Esophagus squamous epithelium (tissue), 5 donors: ENCODE data around the gene SPATA9. TPM values are rescaled to one million over a fixed set of nuclear protein-coding genes. Genes with fewer than 3 reads are reported as not detected.

Experiments
- DNase-seq: peaks from one replicate; lab custom pipeline; 2025; lab: John Stamatoyannopoulos, UW
- H3K27ac ChIP-seq, 4 donors: fragments of 200-600 bp; sonication (generic); one replicate each; pipeline ENCODE4 v1.5.1; 2016 to 2019; ENCODE audit warnings: mild to moderate bottlenecking in 1 of 4
- H3K27me3 ChIP-seq, 4 donors: fragments of 200-600 bp; sonication (generic); 1 replicate in 3 of 4; 2 replicates in 1 of 4; pipeline versions ENCODE4 v1.5.1 to v1.6.0; 2017 to 2021; ENCODE audit warnings: antibody characterized with exemption in 1 of 4
- H3K36me3 ChIP-seq, 3 donors: fragments of 200-600 bp; sonication (generic); one replicate each; pipeline ENCODE4 v1.5.1; 2016 to 2019
- H3K4me1 ChIP-seq, 3 donors: fragments of 200-600 bp; sonication (generic); one replicate each; pipeline ENCODE4 v1.5.1; 2017 to 2019
- H3K4me3 ChIP-seq, 4 donors: fragments of 200-600 bp; sonication (generic); 1 replicate in 3 of 4; 2 replicates in 1 of 4; pipeline ENCODE4 v1.5.1; 2016 to 2019; ENCODE audit warnings: mild to moderate bottlenecking in 2 of 4, moderate library complexity in 1 of 4
- H3K9me3 ChIP-seq, 3 donors: fragments of 200-600 bp; sonication (generic); one replicate each; pipeline ENCODE4 v1.5.1; 2016 to 2019
- CTCF ChIP-seq, 6 experiments: fragments of 450-650 bp in 4 of 6; fragments of 200-600 bp in 2 of 6; sonication (generic) in 2 of 6; IDR thresholded peaks; one replicate each; pipeline ENCODE4 v1.5.1; 2016 to 2019; ENCODE audit warnings: antibody characterized with exemption in 6 of 6, mild to moderate bottlenecking in 4 of 6, moderate library complexity in 4 of 6
- POLR2A ChIP-seq, 4 donors: fragments of 450-650 bp; IDR thresholded peaks; one replicate each; pipeline ENCODE4 v1.6.1; 2017; ENCODE audit warnings: antibody characterized with exemption in 4 of 4, mild to moderate bottlenecking in 4 of 4, moderate library complexity in 3 of 4
- WGBS, 2 donors: methylation state at CpG; one replicate each; pipeline ENCODE4 v1.1.5; 2018; 5-methylcytosine and 5-hydroxymethylcytosine counted together
- intact Hi-C: fragments of 100-400 bp; cut with DNase I; formaldehyde crosslinking; loops from one replicate; pipeline ENCODE4 v1.15.0; 2022
- total RNA-seq, 4 donors: library from RNA; depleted of rRNA; stranded (reverse); fragments of >200 nt; gene quantifications; one replicate each; pipeline ENCODE4 v1.1.0, GENCODE V29; 2016
- donor health status: DM: yes; HTN: yes; CAD: no.

The SPATA9 gene
- total RNA-seq, 4 donors from 2014 or later: not detected

- H3K27ac ChIP-seq: no peak overlapping the region
- no peaks in the 10 kb centered on the region for H3K27me3 ChIP-seq
- no peak overlapping the region for H3K4me3 ChIP-seq
- no peak for DNase-seq
- WGBS, 2 donors: 94 to 97% methylated on average over 3 of the region's 3 CpGs
- no peaks in the 10 kb centered on the region for H3K9me3 ChIP-seq
- H3K36me3 ChIP-seq: peaks cover 0 to 8% (median 0%) of the 10 kb centered on the region in 3 donors
- TF ChIP-seq CTCF (IDR thresholded peaks at IDR 0.05) (no peak), POLR2A (IDR thresholded peaks at IDR 0.05) (no peak)
- intact Hi-C loops: no loop called here
- no peaks in the 10 kb centered on the region for H3K4me1 ChIP-seq
These were observed 28.6 kb downstream of the SPATA9 start for GRCh38 chr5:95654196-95654595.

- no peak for DNase-seq
- peaks cover 0 to 8% (median 0%) of the 10 kb centered on the region in 3 donors for H3K36me3 ChIP-seq
- H3K27ac ChIP-seq: no peak overlapping the region
- no peak overlapping the region for H3K4me3 ChIP-seq
- H3K27me3 ChIP-seq: no peaks in the 10 kb centered on the region
- 86 to 93% methylated on average over 1 of the region's 1 CpG for WGBS, 2 donors
- intact Hi-C loops: no loop called here
- no peak for TF ChIP-seq POLR2A (IDR thresholded peaks at IDR 0.05)
- TF ChIP-seq CTCF (IDR thresholded peaks at IDR 0.05): no peak
- H3K4me1 ChIP-seq: peaks cover 0 to 4% (median 3%) of the 10 kb centered on the region in 3 donors
- no peaks in the 10 kb centered on the region for H3K9me3 ChIP-seq
These were observed 29.9 kb downstream of the SPATA9 start for GRCh38 chr5:95652849-95653248.

GRCh38 chr5:95649842-95650620 is 32.8 kb downstream of the SPATA9 start:
- Histone ChIP-seq H3K4me1 (peaks cover 0 to 19% (median 10%) of the 10 kb centered on the region in 3 donors), H3K9me3 (no peaks in the 10 kb centered on the region), H3K36me3 (peaks cover 0 to 8% (median 0%) of the 10 kb centered on the region in 3 donors), H3K27me3 (no peaks in the 10 kb centered on the region), H3K27ac (no peak overlapping the region), H3K4me3 (no peak overlapping the region)
- DNase-seq: no peak
- intact Hi-C loops: loop anchor here (5.0 kb wide), 1 partner anchor 197 kb away; no protein-coding TSS in a partner anchor
- no peak for TF ChIP-seq POLR2A (IDR thresholded peaks at IDR 0.05)
- TF ChIP-seq CTCF (IDR thresholded peaks at IDR 0.05): no peak

GRCh38 chr5:95649274-95649673 is 33.5 kb downstream of the SPATA9 start:
- intact Hi-C loops: loop anchor here (5.0 kb wide), 1 partner anchor 198 kb away; no protein-coding TSS in a partner anchor
- Histone ChIP-seq H3K36me3 (peaks cover 0 to 8% (median 0%) of the 10 kb centered on the region in 3 donors), H3K27ac (no peak overlapping the region), H3K27me3 (no peaks in the 10 kb centered on the region), H3K4me1 (peaks cover 0 to 25% (median 10%) of the 10 kb centered on the region in 3 donors), H3K4me3 (no peak overlapping the region), H3K9me3 (no peaks in the 10 kb centered on the region)
- TF ChIP-seq POLR2A (IDR thresholded peaks at IDR 0.05): no peak
- no peak for TF ChIP-seq CTCF (IDR thresholded peaks at IDR 0.05)
- no peak for DNase-seq
